ENCODE data around the gene MESP1.
A peak's percentile ranks its signal among the peaks of the same experiment; 100 is the strongest.

MESP1 gene

DNA sequence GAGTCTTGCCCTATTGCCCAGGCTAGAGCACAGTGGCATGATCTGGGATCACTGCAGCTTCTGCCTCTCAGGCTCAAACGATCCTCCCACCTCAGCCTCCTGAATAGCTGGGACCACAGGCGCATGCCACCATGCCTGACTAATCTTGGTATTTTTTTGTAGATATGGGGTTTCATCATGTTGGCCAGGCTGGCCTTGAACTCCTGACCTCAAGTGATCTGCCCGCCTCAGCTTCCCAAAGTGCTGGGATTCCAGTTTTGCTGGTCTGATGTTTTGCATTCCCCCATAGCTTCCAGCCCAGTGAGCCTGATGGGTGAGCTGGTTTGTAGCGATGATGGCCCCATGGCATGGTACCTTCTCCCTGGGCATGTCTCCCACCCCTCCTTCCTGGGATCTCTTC is 4.7 kb upstream of the MESP1 start:
- no peak for DNase-seq

DNA sequence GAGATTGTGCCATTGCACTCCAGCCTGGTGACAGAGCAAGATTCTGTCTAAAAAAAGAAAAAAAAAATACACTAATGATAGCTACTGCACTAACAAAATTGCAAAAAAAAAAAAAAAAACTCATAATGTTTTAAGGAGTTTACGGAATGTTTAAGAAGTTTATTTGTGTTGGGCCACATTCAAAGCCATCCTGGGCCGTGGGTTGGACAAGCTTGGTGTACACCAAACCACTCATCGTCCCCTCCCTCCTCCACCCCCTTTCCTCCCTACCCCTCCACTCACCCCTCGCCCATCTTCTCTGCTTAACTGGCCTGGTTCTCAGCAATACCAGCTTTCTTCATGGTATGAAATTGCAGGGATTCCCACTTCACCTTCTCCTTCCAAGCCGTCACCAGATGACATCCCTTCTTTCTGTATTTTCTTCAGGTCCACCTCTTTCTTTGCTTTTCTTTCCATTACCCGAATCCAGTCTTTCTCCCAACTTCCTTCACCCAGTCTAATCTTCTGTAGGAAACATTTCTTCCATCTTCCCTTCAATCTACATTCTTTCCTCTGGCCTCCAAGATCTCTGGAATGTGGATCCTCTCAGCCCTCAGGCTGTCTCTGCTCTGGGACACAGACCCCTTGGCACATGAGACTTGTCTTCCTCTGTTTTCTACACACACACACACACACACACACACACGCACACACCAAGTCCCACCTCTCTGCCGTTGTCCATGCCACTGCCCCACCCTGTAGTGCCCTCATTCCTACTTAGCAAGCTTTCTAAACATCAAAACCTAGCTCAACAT is 3.5 kb upstream of the MESP1 start:
- no peak for DNase-seq

GRCh38 chr15:89753855-89754254 is 2.8 kb upstream of the MESP1 start:
- DNase-seq = no peak

- no peak for DNase-seq
These were observed 699 bp upstream of the MESP1 start for GRCh38 chr15:89751748-89752147.

DNA sequence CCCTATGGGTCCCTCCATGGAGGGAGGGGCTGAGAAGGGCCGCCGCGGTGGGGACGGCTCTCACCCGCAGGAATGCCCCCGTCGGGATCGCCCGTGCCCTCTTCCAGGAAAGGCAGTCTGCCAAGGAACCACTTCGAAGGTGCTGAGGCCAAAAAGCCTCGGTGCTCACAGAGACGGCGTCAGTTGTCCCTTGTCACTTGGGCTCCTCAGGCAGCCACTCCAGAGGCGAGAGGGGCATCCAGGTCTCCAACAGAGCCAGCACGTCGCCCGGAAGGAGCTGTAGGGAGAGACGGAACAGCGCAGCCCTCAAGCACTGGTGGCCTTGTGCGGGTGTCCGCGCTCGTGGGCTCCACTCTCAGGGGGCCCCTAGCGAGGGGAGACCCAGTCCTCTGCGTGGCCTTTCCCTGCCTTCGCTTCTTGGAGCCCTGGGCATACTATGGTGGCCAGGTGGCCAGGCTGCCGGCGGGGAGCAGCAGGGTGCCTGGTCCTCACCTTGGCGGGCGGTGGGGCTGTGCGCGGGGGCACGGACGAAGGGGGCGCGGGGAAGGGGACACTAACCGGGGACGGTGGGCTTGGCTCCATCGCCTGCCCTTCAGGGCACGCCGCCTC is 994 bp downstream of the MESP1 start:
- peak; percentile 26 for DNase-seq

DNA sequence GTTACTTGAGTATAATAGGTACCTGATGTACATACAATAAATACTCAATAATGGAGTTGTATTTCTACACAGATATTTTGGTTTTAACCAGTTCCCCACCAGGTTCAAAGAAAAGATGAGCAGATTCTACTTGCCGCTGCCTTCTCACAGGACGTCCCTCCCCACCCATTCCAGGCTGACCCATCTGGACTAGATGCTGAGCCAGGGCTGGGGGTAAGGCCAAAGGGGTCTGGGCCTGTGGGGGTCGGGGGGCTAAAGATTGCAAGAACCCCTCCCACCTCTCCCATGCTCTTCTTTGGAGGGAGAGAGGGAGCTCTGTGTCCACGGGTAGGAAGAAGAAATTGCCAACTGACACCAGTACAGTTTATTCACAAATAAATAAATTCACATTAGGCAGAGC is 1.5 kb downstream of the MESP1 start:
- no peak for DNase-seq

DNA sequence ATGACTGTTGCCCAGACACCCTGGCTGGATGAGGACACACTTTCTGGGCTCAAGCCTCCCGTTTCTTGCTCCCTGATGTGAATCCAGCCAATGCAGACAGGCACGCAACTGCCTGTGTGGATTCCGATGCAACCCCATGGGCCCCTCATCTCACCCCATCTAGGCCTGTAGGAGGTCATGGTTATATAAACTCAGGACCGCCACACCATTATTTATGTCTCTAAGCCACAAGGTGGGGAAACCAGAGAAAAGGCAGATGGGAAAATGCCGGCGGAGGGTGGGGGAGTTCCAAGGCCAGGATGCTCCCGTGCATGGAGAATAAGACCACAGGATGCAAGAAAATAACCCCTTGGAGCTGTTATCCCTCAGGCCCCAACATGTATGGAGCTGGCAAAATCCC is 2.0 kb downstream of the MESP1 start:
- DNase-seq = no peak

- no peak for DNase-seq
These were observed 3.1 kb downstream of the MESP1 start for GRCh38 chr15:89747708-89748682.

- DNase-seq = no peak
These were observed 4.7 kb downstream of the MESP1 start for GRCh38 chr15:89746386-89746780.

- no peak for DNase-seq
These were observed 5.3 kb downstream of the MESP1 start for GRCh38 chr15:89745768-89746167.

- no peak for DNase-seq
These were observed 5.9 kb downstream of the MESP1 start for GRCh38 chr15:89745131-89745530.

- DNase-seq = no peak
These were observed 7.5 kb downstream of the MESP1 start for GRCh38 chr15:89743594-89743993.

DNA sequence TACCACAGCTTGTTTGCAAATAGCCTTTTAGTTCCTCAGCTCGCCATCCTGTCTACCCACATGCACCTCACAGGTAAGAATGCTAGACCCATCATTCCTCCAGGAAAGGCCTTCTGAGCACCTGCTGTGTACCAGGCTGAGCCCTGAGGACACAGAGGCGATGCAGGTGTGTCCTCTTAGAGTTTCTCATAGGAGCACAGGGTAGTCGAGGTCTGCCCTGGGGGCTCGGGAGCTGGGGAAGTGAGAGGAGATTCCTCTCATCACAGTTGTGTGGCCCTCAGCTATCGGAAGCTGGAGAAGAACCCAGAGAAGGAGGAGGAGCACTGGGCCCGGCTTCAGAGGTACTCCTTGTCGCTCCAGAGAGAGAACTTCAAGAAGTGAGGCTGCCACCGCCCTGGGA is 8.0 kb downstream of the MESP1 start:
- DNase-seq = no peak

- DNase-seq = peak; percentile 59
These were observed 10.9 kb downstream of the MESP1 start for GRCh38 chr15:89740137-89740536.

- DNase-seq = no peak
These were observed 15.3 kb downstream of the MESP1 start for GRCh38 chr15:89735773-89736172.

DNA sequence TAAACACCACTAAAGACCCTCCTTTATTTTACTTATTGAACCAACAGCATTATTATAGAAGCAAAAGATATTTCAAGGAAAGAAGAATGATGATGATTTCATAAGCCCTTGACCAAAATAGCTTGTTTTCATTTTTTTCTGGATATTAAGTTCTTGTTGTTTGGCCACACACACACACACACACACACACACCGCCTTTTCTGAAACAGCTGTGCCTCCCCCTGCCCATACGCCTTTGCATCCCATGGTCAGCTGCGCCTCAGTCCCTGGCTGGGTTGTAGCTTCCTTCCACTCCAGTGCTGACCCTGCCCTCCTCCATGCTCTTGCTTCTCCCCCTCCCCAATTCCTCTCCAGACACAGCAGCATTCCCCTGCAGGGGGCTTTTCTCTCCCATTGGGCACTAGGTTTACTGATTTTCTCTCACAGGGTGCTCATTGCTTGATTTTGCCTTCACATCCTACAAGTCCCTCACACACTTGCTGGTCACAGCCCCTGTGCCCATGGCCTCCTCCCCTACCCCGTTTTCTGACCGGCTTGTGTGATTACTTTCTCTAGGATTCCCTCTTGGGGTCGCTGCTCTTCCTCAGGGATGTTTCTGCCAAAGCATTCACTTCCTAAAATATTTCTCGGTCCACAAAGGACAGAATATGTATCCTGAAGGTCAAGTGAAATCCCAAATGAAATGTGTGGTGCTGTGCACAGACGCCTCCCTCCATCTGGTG is 18.4 kb downstream of the MESP1 start:
- no peak for DNase-seq

GRCh38 chr15:89731275-89731674 is 19.8 kb downstream of the MESP1 start:
- no peak for DNase-seq

DNA sequence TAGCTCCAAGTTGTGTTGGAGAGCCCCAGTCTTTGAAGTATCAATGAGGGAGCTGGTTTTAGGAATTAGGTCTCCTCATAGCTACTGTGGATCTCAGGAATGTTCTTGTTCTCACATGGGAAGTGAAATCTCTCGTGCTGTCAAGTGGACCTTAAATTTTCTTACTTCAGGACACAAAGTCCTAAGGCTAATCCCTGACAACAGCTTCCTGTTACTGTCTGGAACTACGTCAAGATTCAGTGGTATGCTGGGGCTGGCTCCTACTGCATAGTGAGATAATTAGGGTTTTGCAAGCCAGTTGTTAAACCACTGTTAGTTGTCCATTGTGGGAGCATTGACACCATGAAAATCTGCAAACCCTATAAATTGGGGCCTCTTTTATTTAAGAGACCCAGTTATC is 22.8 kb downstream of the MESP1 start:
- DNase-seq = no peak

- DNase-seq = no peak
These were observed 26.0 kb downstream of the MESP1 start for GRCh38 chr15:89725064-89725463.

- no peak for DNase-seq
These were observed 26.4 kb downstream of the MESP1 start for GRCh38 chr15:89724621-89725020.

- DNase-seq = no peak
These were observed 28.0 kb downstream of the MESP1 start for GRCh38 chr15:89723031-89723430.

GRCh38 chr15:89714775-89715174 is 36.3 kb downstream of the MESP1 start:
- DNase-seq = no peak

DNA sequence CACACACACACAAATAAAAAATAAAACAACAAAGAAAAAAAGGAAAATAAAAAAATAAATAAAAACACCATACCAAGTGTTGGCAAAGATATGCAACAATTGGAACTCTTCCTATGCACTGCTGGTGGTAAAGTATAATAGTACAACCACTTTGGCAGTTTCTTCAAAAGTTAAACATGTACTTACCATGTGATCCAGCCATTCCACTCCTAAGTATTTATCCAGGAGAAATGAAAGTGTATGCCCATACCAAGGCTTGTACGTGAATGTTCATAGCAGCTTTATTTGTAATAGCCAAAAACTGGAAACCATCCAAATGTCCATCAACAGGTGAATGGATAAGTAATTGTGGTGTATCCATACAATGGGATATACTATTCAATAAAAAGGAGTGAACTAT is 43.5 kb downstream of the MESP1 start:
- DNase-seq = no peak
